Parathyroid adenoma (tissue), 2 donors: ENCODE data around the gene ACADM.
A peak's percentile ranks its signal among the peaks of the same experiment; 100 is the strongest.
"Not testable (repeated sequence)": the region's sequence is repeated elsewhere in the genome, so short reads cannot be mapped to it uniquely, and the experiment has no call there.

ENCODE experiments used
- H2AFZ ChIP-seq: fragments of 300-600 bp; sonication (generic); one replicate; pipeline ENCODE4 v1.7.0; 2017; ENCODE audit warnings: antibody characterized with exemption, mild to moderate bottlenecking
- H3K27ac ChIP-seq: fragments of 300-600 bp; sonication (generic); one replicate; pipeline ENCODE4 v1.7.0; 2017
- H3K27me3 ChIP-seq: fragments of 300-600 bp; sonication (generic); one replicate; pipeline ENCODE4 v1.7.0; 2017; ENCODE audit warnings: low read length; ENCODE audit not compliant: control insufficient read depth, insufficient read depth
- H3K36me3 ChIP-seq: fragments of 300-600 bp; sonication (generic); one replicate; pipeline ENCODE4 v1.7.0; 2017; ENCODE audit warnings: low read length; ENCODE audit not compliant: control insufficient read depth, insufficient read depth
- H3K4me1 ChIP-seq: fragments of 300-600 bp; sonication (generic); one replicate; pipeline ENCODE4 v1.7.0; 2017; ENCODE audit warnings: control low read depth
- H3K4me2 ChIP-seq: fragments of 300-600 bp; sonication (generic); one replicate; pipeline ENCODE4 v1.7.0; 2017; ENCODE audit warnings: low read length
- H3K4me3 ChIP-seq: fragments of 300-600 bp; sonication (generic); one replicate; pipeline ENCODE4 v1.7.0; 2017; ENCODE audit warnings: low read depth, low read length
- H3K79me2 ChIP-seq: fragments of 300-600 bp; sonication (generic); one replicate; pipeline ENCODE4 v1.7.0; 2017; ENCODE audit warnings: control low read depth
- H3K9ac ChIP-seq: fragments of 300-600 bp; sonication (generic); one replicate; pipeline ENCODE4 v1.7.0; 2017; ENCODE audit warnings: mild to moderate bottlenecking
- H3K9me3 ChIP-seq: fragments of 300-600 bp; sonication (generic); one replicate; pipeline ENCODE4 v1.7.0; 2017; ENCODE audit warnings: low read length; ENCODE audit not compliant: control insufficient read depth
- TF ChIP-seq, protein P1 (sequence below): fragments of 300-600 bp; sonication (generic); IDR thresholded peaks from one replicate; pipeline ENCODE4 v1.7.0; 2017; ENCODE audit warnings: antibody characterized with exemption, mild to moderate bottlenecking
- donor health status: primary hyperparathyroidism.

Gene ACADM

DNA sequence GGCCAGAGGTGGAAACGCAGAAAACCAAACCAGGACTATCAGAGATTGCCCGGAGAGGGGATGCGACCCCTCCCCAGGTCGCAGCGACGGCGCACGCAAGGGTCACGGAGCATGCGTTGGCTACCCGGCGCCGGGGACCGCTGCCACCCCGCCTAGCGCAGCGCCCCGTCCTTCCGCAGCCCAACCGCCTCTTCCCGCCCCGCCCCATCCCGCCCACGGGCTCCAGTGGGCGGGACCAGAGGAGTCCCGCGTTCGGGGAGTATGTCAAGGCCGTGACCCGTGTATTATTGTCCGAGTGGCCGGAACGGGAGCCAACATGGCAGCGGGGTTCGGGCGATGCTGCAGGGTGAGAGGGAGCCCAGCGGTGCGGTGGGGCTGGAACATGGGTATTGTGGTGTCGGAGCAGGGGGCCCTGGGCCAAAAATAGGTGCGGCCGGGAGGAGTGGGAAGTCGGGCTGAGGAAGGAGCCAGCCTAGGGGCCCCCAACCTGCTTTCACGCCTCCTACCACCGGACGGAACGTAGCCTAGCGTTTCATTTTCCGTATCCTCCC is at the start of gene ACADM:
TSS of gene ACADM (plus strand) at position 238 of the 551 bp plus-strand sequence. CDS start at position 317, 79 bp downstream.
- peak within 1 kb of the TSS; percentile 92 for H2AFZ ChIP-seq
- H3K27ac ChIP-seq = peak within 1 kb of the TSS; percentile 91
- TF ChIP-seq, protein P1, sequence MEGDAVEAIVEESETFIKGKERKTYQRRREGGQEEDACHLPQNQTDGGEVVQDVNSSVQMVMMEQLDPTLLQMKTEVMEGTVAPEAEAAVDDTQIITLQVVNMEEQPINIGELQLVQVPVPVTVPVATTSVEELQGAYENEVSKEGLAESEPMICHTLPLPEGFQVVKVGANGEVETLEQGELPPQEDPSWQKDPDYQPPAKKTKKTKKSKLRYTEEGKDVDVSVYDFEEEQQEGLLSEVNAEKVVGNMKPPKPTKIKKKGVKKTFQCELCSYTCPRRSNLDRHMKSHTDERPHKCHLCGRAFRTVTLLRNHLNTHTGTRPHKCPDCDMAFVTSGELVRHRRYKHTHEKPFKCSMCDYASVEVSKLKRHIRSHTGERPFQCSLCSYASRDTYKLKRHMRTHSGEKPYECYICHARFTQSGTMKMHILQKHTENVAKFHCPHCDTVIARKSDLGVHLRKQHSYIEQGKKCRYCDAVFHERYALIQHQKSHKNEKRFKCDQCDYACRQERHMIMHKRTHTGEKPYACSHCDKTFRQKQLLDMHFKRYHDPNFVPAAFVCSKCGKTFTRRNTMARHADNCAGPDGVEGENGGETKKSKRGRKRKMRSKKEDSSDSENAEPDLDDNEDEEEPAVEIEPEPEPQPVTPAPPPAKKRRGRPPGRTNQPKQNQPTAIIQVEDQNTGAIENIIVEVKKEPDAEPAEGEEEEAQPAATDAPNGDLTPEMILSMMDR = no peak
- no peaks in the 10 kb centered on the region for H3K36me3 ChIP-seq
- no peaks in the 10 kb centered on the region for H3K4me1 ChIP-seq
- H3K4me2 ChIP-seq = peak within 1 kb of the TSS; percentile 90
- H3K4me3 ChIP-seq = peak within 1 kb of the TSS; percentile 76
- no peaks in the 10 kb centered on the region for H3K9me3 ChIP-seq
- H3K79me2 ChIP-seq = no peaks in the 10 kb centered on the region
- no peaks in the 10 kb centered on the region for H3K27me3 ChIP-seq
- no peak within 1 kb of the TSS for H3K9ac ChIP-seq

- Histone ChIP-seq H2AFZ (no peak overlapping the region), H3K36me3 (no peaks in the 10 kb centered on the region), H3K27me3 (no peaks in the 10 kb centered on the region), H3K4me2 (no peak overlapping the region), H3K79me2 (no peaks in the 10 kb centered on the region), H3K4me3 (no peak overlapping the region), H3K27ac (no peak overlapping the region), H3K9ac (no peak overlapping the region), H3K9me3 (no peaks in the 10 kb centered on the region), H3K4me1 (no peaks in the 10 kb centered on the region)
- TF ChIP-seq, protein P1 = no peak
These were observed 47.1 kb upstream of the ACADM start for GRCh38 chr1:75677443-75677842.

DNA sequence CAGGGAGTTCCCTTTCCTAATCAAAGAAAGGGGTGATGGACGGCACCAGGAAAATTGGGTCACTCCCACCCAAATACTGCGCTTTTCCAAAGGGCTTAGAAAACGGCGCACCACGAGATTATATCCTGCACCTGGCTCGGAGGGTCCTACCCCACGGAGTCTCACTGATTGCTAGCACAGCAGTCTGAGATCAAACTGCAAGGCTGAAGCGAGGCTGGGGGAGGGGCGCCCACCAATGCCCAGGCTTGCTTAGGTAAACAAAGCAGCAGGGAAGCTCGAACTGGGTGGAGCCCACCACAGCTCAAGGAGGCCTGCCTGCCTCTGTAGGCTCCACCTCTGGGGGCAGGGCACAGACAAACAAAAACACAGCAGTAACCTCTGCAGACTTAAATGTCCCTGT is 46.5 kb upstream of the ACADM start:
- not testable (repeated sequence) for H3K79me2 ChIP-seq, H3K4me1 ChIP-seq, H3K27me3 ChIP-seq, H2AFZ ChIP-seq, H3K27ac ChIP-seq, H3K9ac ChIP-seq, H3K4me2 ChIP-seq, H3K36me3 ChIP-seq, H3K4me3 ChIP-seq, H3K9me3 ChIP-seq

DNA sequence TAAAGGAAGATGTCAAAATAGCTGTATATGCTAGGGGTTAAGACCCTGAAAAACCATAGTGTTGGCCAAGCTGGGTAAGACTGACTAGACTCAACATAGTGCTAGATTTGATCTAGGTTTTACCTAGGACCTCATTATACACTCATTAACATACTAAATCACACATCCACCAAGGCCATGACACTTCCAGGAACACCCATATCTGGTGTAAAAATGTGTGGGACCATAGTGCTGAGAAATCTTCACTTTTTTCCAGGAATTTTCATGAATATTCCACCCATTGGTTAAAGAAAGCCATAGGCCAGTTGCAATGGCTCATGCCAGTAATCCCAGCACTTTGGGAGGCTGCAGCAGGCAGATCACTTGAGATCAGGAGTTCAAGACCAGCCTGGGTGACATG is 34.0 kb upstream of the ACADM start:
- TF ChIP-seq, protein P1 = no peak
- Histone ChIP-seq H3K27ac (no peak overlapping the region), H2AFZ (no peak overlapping the region), H3K79me2 (no peaks in the 10 kb centered on the region), H3K27me3 (no peaks in the 10 kb centered on the region), H3K36me3 (no peaks in the 10 kb centered on the region), H3K4me3 (no peak overlapping the region), H3K4me2 (no peak overlapping the region), H3K4me1 (no peaks in the 10 kb centered on the region), H3K9ac (no peak overlapping the region), H3K9me3 (no peaks in the 10 kb centered on the region)

DNA sequence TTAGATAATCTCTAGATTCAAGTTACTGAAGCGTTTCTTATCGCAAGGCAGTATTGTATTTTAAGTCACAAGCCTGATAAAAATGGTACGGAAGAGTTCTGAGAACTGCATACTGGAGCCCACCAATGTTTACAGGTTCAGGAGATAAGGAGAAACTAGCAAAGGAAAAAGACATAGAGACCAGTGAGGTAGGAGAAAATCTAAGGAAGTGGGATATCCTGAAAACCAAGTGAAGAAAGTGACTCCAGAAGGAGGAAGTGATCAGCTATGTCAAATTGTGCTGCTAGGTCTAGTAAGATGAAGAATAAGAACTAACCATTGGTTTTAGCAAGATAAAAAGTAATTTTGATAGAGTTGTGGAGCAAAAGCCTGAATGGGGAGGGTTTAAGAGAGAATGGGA is 31.0 kb upstream of the ACADM start:
- no peaks in the 10 kb centered on the region for H3K27me3 ChIP-seq
- H3K4me1 ChIP-seq = no peaks in the 10 kb centered on the region
- H2AFZ ChIP-seq = no peak overlapping the region
- TF ChIP-seq, protein P1 = no peak
- H3K4me3 ChIP-seq = no peak overlapping the region
- no peaks in the 10 kb centered on the region for H3K9me3 ChIP-seq
- H3K27ac ChIP-seq = no peak overlapping the region
- no peaks in the 10 kb centered on the region for H3K36me3 ChIP-seq
- H3K4me2 ChIP-seq = no peak overlapping the region
- H3K79me2 ChIP-seq = no peaks in the 10 kb centered on the region
- H3K9ac ChIP-seq = no peak overlapping the region
